Glomerular visceral epithelial cell (primary cell): ENCODE measurements around the gene LDLRAD4.

Experiments used
- DNase-seq: peaks from one replicate; pipeline ENCODE4 v3.0.0-alpha.2; 2016; ENCODE audit errors: extremely low spot score

Gene LDLRAD4

DNA sequence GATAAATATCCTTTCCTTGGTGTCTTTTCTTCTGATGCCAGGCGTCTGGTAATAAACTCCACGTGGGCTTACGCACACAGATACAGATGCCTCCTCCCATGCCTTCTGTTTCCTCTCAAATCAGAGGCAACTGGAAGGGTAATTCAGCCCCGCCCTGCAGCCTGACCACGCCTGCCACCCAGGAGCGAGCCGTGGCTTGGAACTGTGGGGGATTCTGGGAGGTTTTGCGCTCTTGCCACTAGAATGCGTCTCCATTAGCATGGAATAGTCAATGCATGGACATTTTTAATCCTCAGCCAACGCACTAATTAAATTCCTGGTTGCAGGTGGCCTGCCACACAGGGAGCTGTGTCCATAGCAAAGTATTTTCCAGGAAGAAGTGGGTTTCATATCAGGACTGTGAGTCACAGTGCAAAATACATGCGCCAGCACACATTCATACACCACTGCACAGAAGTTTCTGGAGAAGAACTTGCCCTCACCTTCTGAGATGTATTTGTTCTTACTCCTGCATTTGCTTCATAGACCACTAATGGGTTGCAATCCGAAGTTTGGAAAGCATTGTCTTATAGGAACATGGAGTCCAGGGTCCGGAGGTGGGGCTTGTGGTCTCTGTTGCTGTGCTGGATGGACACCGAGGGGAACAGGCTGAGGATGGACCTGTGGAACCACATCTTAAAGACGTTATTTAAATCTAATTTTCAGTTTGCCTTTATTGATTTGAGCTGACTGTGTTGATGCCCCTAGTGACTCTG, 151.4 kb downstream of the LDLRAD4 start:
- DNase-seq, result peak; percentile 76

- no peak for DNase-seq
These were observed 152.6 kb downstream of the LDLRAD4 start for GRCh38 chr18:13370995-13371625.

DNA sequence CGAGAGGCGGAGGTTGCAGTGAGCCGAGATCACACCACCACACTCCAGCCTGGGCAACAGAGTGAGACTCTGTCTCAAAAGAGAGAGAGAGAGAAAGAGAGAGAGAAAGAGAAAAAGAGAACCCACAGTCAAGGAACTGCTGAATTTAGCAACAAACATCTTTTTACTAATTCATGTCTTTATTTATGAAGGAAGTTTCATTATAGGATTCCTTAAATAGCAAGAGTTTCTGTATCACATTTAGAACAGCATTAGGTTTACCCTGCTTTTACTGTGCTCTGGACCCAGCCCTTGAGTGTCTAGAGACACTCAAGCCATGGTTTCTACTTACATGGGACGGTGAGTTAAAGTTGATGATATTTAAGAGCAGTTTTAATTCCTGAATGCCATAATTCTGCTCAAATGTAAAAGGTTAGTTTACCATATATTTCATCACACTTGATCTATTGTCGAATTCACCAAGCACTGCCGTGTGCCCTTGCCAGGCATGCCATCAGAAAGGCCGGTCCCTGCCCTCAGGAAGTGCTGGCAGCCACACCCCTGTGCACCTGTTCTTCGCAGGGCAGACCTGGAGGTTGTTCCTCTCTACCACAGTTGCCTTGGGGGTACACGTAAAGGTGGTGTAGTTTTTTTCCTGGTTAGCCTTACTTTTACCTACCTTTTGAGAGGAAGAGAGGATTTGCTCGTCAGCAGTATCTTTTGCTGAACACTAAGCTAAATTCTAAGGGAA, 153.3 kb downstream of the LDLRAD4 start:
- no peak for DNase-seq

DNA sequence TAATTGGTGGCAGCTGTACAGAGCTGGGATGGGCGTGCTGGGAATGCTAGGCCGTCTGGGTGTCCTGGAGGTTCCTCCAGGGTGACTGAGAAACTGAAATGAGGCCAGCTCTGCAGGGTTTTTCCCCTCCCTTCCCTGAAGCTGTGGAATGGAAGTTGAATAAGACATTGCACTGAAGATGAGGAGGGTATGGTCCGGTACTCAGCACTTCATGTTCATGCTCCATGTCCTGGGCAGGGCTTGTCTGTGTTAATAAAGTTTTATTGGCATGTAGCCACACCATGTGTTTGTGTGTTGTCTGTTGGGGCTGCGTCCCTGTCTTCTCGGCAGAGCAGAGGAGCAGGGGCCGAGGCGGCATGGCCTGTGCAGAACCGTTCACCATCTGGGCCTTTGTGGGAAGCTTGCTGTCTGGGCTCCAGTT, 154.0 kb downstream of the LDLRAD4 start:
- DNase-seq, result no peak

DNA sequence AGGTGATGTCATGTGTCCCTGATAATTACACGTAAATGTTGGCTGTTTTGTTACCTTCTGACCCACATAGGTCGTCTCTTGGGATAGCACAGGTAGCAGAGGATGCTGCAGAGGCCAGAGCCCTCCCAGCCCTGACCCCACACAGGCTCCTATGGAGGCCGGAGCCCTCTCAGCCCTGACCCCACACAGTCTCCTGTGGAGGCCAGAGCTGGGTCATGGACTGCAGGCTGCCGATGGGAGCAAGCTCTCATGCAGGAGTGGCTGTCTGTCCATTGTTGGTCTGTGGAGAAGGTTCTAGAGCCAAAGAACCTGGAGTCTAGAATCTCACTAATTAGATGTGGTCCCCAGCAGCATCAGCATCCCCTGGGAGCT, 155.5 kb downstream of the LDLRAD4 start:
- no peak for DNase-seq

DNA sequence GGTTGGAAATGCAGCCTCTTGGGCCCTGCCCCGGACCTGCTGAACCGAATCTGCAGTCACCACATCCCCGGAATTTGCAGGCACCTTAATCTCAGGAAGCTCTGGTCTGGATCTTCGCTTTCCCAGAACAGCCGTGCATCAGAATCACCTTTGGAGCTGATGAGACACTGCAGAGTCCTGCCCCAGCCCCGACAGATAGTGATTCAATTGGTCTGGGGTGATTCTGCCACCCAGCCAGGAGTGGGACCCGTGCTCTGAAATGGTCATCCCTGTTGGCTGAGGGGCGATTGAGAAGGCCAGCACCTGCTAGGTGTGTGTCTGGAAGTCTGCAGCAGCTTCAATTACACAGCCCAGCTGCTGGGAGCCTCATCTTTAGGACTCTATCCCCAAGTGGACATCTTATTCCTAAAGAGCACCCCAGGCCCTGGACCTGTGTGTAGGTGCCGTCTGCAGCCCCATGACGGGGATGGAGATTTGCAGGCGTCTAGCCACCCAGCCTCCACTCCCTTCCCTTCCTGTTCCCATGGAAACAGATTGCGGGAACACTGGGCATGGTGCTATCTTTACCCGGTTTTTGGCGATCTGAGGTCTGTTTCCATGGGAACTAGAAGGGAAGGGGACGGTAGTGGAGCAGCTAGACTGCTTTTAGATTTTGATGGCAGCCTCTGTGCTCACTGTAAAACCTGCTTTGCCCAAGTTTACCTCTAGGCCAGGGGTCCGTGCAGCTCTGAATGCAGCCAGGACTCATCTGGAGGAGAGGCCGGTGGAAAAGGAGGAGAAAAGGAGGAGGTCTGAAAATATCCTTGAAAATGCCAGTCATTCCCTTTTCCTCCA, 156.1 kb downstream of the LDLRAD4 start:
- DNase-seq, result peak; percentile 13

DNA sequence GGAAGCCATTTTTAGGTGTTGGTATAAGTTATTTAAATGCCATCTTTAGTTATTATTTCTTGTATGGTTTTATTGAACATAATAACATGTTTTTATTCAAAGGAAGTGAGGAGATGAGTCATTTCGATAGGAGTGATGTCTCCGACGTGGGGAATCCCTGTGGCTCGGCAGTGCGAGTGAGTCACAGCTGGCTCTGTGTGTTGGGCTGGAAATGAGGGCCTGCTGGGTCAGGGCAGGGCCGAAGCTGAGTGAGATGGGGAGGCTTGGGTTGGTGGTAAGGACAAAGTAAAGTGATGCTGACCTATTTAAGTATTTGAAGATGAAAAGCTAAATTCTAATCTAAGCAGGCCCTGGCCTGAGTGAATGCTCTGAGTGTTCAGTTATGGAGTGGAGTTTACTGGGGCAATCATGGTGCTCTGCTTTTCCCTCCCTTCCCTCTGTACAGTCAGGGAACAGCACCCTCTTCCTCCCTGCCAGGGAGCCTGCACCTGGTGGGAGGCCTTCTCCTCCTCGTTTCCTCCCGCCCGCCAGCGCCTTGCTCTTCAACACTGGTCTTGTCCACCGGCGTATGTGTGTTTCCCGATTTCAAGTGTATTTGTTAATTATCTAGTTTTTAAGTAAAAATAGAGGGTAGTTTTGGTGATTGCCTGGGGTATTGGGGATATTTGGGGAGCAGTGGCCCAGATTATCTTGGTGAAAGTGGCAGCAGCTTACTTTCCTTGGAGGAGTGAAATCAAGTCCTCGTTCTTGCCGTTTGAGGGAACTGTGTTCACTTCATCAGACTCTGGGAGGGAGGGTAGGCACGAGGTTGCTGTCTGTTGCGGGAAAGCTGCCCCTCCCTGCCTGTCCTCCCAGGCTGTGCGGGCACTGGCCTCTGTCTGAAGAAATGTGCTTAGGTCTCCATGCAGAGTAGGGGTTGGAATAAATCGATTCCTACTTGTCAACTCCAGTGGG, 157.0 kb downstream of the LDLRAD4 start:
- DNase-seq, result peak; percentile 86

DNA sequence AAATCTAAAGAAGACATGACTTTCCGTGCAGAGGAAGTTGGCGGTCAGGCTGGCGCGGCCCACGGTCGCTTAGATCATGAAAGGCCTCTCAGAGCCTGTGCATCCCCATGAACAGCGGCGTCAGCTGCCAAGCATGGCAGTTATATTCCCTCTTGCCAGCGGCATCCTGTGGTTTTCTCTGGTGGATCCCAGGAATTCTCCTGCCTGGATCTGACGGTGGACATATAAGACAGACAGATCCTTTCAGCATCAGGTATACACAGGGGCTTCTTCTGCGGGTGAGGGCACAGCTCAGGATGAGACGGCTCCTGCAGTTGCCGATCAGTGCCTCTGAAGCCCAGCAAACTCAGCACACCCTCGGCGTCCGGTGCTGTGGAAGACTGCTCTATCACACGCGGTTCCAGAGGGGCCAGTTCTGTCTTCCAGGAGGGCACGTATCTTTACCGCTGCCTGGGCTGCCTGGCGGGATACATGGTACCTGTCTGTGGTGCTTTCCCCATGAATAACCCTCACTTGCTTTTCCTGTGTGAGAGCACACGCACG, 157.8 kb downstream of the LDLRAD4 start:
- no peak for DNase-seq

- DNase-seq, result no peak
These were observed 158.3 kb downstream of the LDLRAD4 start for GRCh38 chr18:13376841-13377351.

DNA sequence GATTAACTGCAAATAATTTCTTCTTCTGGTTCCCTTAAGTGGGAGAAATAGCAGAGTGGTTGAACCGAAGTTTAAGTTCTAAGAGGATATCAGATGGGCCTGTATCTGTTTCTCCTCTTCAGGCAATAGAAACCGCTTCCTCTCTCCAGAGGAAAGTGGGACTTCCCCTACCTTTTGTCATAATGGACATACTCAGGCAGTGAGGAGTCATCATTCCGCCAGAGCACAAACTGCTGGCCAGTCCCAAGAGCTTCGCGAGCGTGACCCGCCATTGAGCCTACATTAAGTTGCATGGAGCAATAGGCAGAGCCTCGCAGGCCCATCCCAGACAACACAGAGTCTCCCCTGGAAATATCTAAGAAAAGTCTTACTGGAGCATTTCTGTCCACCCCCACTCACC, 158.9 kb downstream of the LDLRAD4 start:
- DNase-seq, result peak; percentile 25

GRCh38 chr18:13378150-13378549, 159.6 kb downstream of the LDLRAD4 start:
- no peak for DNase-seq

DNA sequence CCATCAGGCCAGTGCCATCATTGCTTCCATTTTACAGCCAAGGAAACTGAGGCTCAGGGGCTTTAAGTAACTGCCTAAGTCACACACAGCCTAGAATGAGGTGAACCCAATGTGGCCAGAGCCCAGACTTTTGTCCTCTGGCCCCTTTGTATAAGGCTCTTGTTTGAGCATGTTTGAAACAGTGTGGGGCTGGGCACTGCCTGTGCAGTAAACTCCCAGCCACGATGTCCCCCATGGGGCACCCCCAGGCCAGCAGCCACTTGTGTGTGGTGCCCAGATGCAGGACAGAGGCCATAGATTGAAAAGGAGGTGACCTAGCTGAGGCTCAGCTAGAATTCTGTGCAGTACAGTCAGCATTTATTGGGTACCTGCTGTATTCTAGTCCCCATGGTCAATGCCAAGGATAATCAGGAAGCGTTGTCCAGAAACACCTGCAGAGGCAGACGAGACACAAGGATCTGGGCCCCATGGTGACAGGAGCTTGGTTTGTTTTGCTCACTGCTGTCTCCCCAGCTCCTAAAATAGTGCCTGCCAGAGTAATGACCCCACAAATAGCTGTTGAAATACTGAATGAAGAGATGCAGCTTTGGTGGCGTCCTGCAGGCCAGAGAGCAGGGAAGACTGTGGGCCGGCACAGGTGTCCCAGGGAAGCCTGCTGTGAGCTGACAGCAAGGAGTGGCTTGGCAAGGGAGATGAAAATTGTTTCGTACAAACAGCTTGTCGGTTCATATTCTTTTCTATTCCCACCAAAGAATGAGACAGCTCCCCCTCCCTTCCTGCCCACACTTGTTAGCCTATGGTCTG, 160.7 kb downstream of the LDLRAD4 start:
- no peak for DNase-seq

- DNase-seq, result no peak
These were observed 161.6 kb downstream of the LDLRAD4 start for GRCh38 chr18:13379930-13380690.

GRCh38 chr18:13380691-13381070, 162.1 kb downstream of the LDLRAD4 start:
- no peak for DNase-seq

DNA sequence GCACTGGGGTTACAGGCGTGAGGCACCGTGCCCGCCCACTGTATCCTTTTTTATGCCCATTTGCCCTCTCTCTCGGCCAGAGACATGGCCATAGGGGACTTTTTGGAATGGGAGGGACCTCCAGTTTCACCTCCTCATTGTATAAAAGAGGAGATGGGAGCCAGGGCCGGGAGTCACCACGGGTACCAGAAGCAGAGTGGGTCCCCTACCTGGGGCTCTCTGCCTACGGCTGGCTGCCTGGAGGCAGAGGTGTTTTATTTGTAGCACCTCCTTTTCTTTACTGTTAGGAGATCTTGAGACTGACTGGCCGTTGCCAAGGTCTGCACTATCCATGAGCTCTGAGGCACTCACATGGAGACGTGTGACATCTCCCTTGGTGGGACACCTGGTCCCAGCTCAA, 162.8 kb downstream of the LDLRAD4 start:
- DNase-seq, result no peak

GRCh38 chr18:13381944-13382365, 163.4 kb downstream of the LDLRAD4 start:
- peak; percentile 71 for DNase-seq

DNA sequence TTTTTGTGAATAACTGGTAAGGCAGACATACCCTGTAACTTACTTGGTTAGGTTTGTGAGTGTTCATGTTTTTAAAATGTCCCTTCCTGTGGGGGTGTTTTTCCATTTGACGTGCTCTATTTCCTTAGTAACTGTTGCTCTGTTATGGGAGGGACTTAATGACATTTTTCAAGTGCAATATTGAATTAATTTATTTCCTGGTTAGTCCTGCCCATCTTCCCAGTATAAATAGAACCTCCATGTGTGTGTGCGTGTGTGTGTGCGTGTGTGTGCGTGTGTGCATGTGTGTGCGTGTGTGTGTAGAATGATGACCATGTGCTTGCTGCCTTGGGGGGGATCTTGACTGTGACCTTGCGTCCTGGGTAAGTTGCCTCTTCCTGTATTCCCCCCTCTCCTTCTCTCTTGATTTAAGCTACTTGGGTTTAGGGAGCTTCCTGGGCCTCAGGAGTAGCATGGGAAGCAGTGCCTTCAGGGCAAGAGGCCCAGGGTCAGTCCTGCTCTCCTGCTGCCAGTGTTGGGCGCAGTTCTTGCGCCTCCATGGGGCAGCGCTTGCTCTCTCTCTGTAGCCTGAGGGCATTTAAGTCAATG, 163.9 kb downstream of the LDLRAD4 start:
- DNase-seq, result peak; percentile 29
